HepG2 (cell line): Measurements from ENCODE around the gene NTN5. TPM values are rescaled to one million over a fixed set of nuclear protein-coding genes. Genes with fewer than 3 reads are reported as not detected.

Experiments
- ARID4A ChIP-seq: sonication (generic); formaldehyde crosslinking; IDR thresholded peaks from 2 replicates; pipeline ENCODE4 v1.5.0; 2020; ENCODE audit warnings: mild to moderate bottlenecking, missing genetic modification reagents, borderline replicate concordance
- BCL6 ChIP-seq: IDR thresholded peaks from 2 replicates; pipeline ENCODE4 v1.6.1; 2016; ENCODE audit warnings: missing genetic modification reagents, missing compliant biosample characterization
- FOXJ3 ChIP-seq: sonication (generic); formaldehyde crosslinking; IDR thresholded peaks from 2 replicates; pipeline ENCODE4 v1.4.0; 2020; ENCODE audit warnings: missing genetic modification reagents, mild to moderate bottlenecking, borderline replicate concordance
- KLF11 ChIP-seq: IDR thresholded peaks from 2 replicates; pipeline ENCODE4 v1.6.1; 2016; ENCODE audit warnings: missing compliant biosample characterization
- RORA ChIP-seq: sonication (generic); formaldehyde crosslinking; IDR thresholded peaks from 2 replicates; pipeline ENCODE4 v1.5.0; 2020; ENCODE audit warnings: mild to moderate bottlenecking, missing genetic modification reagents, moderate library complexity
- ZBTB44 ChIP-seq: sonication (generic); formaldehyde crosslinking; IDR thresholded peaks from 2 replicates; pipeline ENCODE4 v1.4.0; 2020; ENCODE audit warnings: missing genetic modification reagents
- ZFY ChIP-seq: sonication (generic); formaldehyde crosslinking; IDR thresholded peaks from 2 replicates; pipeline ENCODE4 v1.4.0; 2020; ENCODE audit warnings: missing genetic modification reagents
- ZMAT3 ChIP-seq: sonication (generic); formaldehyde crosslinking; conservative IDR thresholded peaks from 2 replicates; pipeline ENCODE4 v1.7.0; 2021; ENCODE audit warnings: missing genetic modification reagents
- ZNF205 ChIP-seq: IDR thresholded peaks from 2 replicates; pipeline ENCODE4 v1.6.1; 2018; ENCODE audit warnings: missing biosample characterization, missing genetic modification reagents
- ZNF501 ChIP-seq: sonication (generic); formaldehyde crosslinking; IDR thresholded peaks from 2 replicates; pipeline ENCODE4 v1.5.1; 2020; ENCODE audit warnings: mild to moderate bottlenecking, moderate library complexity, missing genetic modification reagents
- ZNF557 ChIP-seq: sonication (generic); formaldehyde crosslinking; IDR thresholded peaks from 2 replicates; pipeline ENCODE4 v1.4.0; 2020; ENCODE audit warnings: missing genetic modification reagents
- ZNF720 ChIP-seq: sonication (generic); formaldehyde crosslinking; IDR thresholded peaks from 2 replicates; pipeline ENCODE4 v1.4.0; 2020; ENCODE audit warnings: missing genetic modification reagents
- ZNF784 ChIP-seq: sonication (generic); formaldehyde crosslinking; IDR thresholded peaks from 2 replicates; pipeline ENCODE4 v1.5.1; 2020; ENCODE audit warnings: missing genetic modification reagents, mild to moderate bottlenecking, borderline replicate concordance
- polyA plus RNA-seq, 8 experiments: library from polyadenylated mRNA; depleted of rRNA in 3 of 8; stranded (reverse) in 7 of 8; unstranded in 1 of 8; fragments of >200 nt; fragmentation: Illumina TruSeq in 4 of 8; extraction: Trizol in 4 of 8; gene quantifications; 2 replicates each; pipeline versions ENCODE4 v1.2.1 to v1.2.3, GENCODE V29; 2011 to 2016; ENCODE audit warnings: low read depth in 4 of 8, missing spikeins in 1 of 8, mixed read lengths in 1 of 8; ENCODE audit not compliant: insufficient read depth in 1 of 8
- total RNA-seq, 5 experiments: library from RNA; depleted of rRNA; stranded (reverse); fragments of >200 nt; fragmentation: Illumina TruSeq; extraction: Trizol; gene quantifications; 2 replicates each; pipeline ENCODE4 v1.2.3, GENCODE V29; 2016; ENCODE audit warnings: low read depth in 1 of 5
- TF ChIP-seq, protein P1 (sequence below): sonication (generic); formaldehyde crosslinking; IDR thresholded peaks from 2 replicates; pipeline ENCODE4 v1.4.0; 2020; ENCODE audit warnings: missing genetic modification reagents, borderline replicate concordance

The NTN5 gene
- total and polyA plus RNA-seq, 2 of the 13 experiments (the other 11 are each of a cell fraction or from before 2014, with no cell fraction given) = 0.05 TPM; not detected in 1

DNA sequence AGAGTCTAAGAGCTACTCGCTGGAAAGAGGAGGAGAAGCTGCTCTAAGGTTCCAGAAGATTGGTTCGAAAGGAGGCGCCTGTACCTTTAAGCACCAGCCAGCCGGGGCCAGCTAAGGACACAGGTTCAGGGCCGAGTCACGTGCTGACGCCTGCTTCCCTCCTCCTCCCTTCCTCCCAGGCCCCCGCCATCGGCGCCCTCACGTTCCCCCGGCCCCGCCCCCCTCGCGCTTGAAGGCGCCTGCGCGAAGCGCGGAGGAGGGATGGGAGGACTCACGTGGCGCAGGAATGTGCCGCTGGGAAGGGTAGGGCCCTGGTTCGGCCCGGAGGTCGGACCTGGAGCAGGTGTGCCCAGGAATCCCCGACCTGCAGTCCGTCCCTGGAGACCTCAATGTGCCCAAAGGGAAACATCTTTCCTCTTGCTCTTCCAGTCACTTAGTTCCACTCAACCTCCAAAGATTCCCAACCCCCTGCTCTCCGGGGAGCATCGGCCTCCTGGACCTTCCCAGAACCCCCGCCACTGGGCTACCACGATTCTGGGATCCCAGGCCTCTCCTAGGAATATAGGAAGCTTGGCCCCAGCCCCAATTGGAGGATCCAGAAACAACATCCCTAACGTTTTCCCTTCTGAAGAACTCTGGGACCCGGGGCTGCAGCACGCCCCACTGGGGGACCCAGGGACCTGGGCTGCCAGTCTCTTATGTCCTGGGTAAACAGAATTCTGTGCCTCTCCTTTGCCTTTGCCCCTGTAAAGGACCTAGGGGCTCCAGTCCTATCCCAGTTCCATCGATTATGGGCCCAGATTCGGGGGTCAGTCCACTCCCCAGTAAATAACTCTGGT, 38.2 kb downstream of the NTN5 start (continued):
- TF ChIP-seq ZBTB44 (CRISPR knock-in tag) (0 out of 2 replicates have a peak, but pooled peaks have one; percentile 35), KLF11 (CRISPR knock-in tag) (no peak), FOXJ3 (CRISPR knock-in tag) (no peak), ZFY (peak; percentile 82), ZMAT3 (no peak; the same call in 1 of the 2 replicates), ZNF784 (CRISPR knock-in tag) (no peak), ZNF557 (CRISPR knock-in tag) (no peak), ARID4A (peak; percentile 78; the same call in 1 of the 2 replicates), ZNF720 (CRISPR knock-in tag) (no peak), BCL6 (CRISPR knock-in tag) (peak; percentile 56), ZNF501 (peak; percentile 83), ZNF205 (CRISPR knock-in tag) (no peak), RORA (CRISPR knock-in tag) (no peak)
- TF ChIP-seq, protein P1, sequence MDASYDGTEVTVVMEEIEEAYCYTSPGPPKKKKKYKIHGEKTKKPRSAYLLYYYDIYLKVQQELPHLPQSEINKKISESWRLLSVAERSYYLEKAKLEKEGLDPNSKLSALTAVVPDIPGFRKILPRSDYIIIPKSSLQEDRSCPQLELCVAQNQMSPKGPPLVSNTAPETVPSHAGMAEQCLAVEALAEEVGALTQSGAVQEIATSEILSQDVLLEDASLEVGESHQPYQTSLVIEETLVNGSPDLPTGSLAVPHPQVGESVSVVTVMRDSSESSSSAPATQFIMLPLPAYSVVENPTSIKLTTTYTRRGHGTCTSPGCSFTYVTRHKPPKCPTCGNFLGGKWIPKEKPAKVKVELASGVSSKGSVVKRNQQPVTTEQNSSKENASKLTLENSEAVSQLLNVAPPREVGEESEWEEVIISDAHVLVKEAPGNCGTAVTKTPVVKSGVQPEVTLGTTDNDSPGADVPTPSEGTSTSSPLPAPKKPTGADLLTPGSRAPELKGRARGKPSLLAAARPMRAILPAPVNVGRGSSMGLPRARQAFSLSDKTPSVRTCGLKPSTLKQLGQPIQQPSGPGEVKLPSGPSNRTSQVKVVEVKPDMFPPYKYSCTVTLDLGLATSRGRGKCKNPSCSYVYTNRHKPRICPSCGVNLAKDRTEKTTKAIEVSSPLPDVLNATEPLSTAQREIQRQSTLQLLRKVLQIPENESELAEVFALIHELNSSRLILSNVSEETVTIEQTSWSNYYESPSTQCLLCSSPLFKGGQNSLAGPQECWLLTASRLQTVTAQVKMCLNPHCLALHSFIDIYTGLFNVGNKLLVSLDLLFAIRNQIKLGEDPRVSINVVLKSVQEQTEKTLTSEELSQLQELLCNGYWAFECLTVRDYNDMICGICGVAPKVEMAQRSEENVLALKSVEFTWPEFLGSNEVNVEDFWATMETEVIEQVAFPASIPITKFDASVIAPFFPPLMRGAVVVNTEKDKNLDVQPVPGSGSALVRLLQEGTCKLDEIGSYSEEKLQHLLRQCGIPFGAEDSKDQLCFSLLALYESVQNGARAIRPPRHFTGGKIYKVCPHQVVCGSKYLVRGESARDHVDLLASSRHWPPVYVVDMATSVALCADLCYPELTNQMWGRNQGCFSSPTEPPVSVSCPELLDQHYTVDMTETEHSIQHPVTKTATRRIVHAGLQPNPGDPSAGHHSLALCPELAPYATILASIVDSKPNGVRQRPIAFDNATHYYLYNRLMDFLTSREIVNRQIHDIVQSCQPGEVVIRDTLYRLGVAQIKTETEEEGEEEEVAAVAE = peak; percentile 76; the same call in 1 of the 2 replicates
